Calu3 (cell line): ENCODE data around the gene DLG2. TPM values are rescaled to one million over a fixed set of nuclear protein-coding genes. Genes with fewer than 3 reads are reported as not detected.

ENCODE experiments used
- BruUV-seq: library from RNA; stranded (reverse); fragments of 400-500 nt; replicated peaks from 2 replicates; lab custom pipeline; 2021; lab: Mats Ljungman, UMichigan
- CTCF ChIA-PET: fragments of 300-600 bp; sonication (Branson Sonifier 250); formaldehyde crosslinking; loops from one replicate; lab custom pipeline; 2022; ENCODE audit warnings: antibody characterized with exemption; lab: Charles Lee
- DNase-seq: peaks from one replicate; pipeline ENCODE4 v3.0.0; 2022
- H3K27ac Mint-ChIP-seq: one replicate; pipeline ENCODE4 v1.8.0; 2022; ENCODE audit warnings: mixed read lengths; ENCODE audit not compliant: unreplicated experiment
- H3K27me3 Mint-ChIP-seq: one replicate; pipeline ENCODE4 v1.8.0; 2022; ENCODE audit warnings: mixed read lengths; ENCODE audit not compliant: unreplicated experiment
- H3K36me3 Mint-ChIP-seq: one replicate; pipeline ENCODE4 v1.8.0; 2022; ENCODE audit warnings: mild to moderate bottlenecking, moderate library complexity, mixed read lengths; ENCODE audit not compliant: insufficient read depth, unreplicated experiment
- H3K4me1 Mint-ChIP-seq: one replicate; pipeline ENCODE4 v1.8.0; 2022; ENCODE audit warnings: mild to moderate bottlenecking, low read depth, mixed read lengths; ENCODE audit not compliant: unreplicated experiment
- H3K4me3 Mint-ChIP-seq: one replicate; pipeline ENCODE4 v1.8.0; 2022; ENCODE audit warnings: mild to moderate bottlenecking, low read depth, moderate library complexity, mixed read lengths; ENCODE audit not compliant: unreplicated experiment
- H3K9me3 Mint-ChIP-seq: one replicate; pipeline ENCODE4 v1.8.0; 2022; ENCODE audit warnings: low read depth, mixed read lengths; ENCODE audit not compliant: unreplicated experiment
- intact Hi-C: fragments of 100-400 bp; cut with micrococcal nuclease; formaldehyde crosslinking; loops from one replicate; pipeline ENCODE4 v1.10.0; 2022; ENCODE audit not compliant: unreplicated experiment
- total RNA-seq: library from RNA; stranded (reverse); gene quantifications from 2 replicates; pipeline ENCODE4 v1.2.3, GENCODE V29; 2022
- TF ChIP-seq, protein P1 (sequence below): fragments of 200-600 bp; IDR thresholded peaks from one replicate; pipeline ENCODE4 v1.8.0; 2022; ENCODE audit warnings: antibody characterized with exemption; ENCODE audit not compliant: unreplicated experiment

The DLG2 gene
- total RNA-seq, 1 experiment from 2014 or later: 0.71 TPM

DNA sequence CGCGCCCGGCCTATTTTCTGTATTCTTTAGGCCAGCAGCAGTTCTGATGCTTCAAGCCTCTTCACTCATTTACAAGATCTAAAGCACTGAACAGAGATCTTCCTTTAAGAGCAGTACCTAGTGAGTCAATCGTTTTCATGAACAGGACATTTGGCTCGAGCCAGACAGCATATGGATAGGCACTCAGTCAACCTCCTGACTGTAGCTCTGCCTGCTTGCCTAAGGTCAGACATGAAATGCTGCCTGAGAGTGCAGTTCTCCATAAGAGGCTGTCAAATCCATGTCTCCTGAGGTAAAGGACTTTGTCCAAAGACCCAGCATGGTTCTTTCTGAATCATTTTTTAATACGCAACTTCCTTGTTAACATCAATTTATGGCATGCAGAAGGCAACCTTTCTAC, 941.2 kb downstream of the DLG2 start:
- H3K4me1 Mint-ChIP-seq: peaks cover 28% of the 10 kb centered on the region
- no peaks in the 10 kb centered on the region for H3K36me3 Mint-ChIP-seq
- no peak overlapping the region for H3K4me3 Mint-ChIP-seq
- intact Hi-C loops: no loop called here
- TF ChIP-seq, protein P1, sequence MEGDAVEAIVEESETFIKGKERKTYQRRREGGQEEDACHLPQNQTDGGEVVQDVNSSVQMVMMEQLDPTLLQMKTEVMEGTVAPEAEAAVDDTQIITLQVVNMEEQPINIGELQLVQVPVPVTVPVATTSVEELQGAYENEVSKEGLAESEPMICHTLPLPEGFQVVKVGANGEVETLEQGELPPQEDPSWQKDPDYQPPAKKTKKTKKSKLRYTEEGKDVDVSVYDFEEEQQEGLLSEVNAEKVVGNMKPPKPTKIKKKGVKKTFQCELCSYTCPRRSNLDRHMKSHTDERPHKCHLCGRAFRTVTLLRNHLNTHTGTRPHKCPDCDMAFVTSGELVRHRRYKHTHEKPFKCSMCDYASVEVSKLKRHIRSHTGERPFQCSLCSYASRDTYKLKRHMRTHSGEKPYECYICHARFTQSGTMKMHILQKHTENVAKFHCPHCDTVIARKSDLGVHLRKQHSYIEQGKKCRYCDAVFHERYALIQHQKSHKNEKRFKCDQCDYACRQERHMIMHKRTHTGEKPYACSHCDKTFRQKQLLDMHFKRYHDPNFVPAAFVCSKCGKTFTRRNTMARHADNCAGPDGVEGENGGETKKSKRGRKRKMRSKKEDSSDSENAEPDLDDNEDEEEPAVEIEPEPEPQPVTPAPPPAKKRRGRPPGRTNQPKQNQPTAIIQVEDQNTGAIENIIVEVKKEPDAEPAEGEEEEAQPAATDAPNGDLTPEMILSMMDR: no peak
- CTCF ChIA-PET: no interaction called here
- no TSS peak for BruUV-seq
- no peaks in the 10 kb centered on the region for H3K9me3 Mint-ChIP-seq
- no peaks in the 10 kb centered on the region for H3K27me3 Mint-ChIP-seq
- no peak for DNase-seq
- H3K27ac Mint-ChIP-seq: no peak overlapping the region

DNA sequence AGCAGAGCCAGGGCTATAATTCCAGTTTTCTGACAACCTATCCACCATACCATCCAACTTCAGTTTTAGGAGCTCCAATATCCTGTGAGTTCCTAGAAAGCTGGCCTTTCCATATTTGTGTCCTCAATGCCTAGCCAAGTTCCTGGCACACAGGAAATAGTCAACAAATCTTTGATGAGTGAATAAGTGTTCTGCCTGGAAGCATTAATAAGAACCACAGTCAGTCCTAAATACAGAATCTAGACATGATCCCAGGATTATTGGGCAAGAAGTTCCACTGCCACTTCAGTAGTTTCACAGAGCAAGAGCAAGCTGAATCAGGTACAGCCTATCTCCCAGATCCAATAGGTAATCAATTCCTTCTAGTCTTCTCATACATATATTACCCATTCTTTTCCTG, 942.0 kb downstream of the DLG2 start:
- intact Hi-C loops: no loop called here
- CTCF ChIA-PET: no interaction called here
- no peaks in the 10 kb centered on the region for H3K27me3 Mint-ChIP-seq
- H3K27ac Mint-ChIP-seq: no peak overlapping the region
- TF ChIP-seq, protein P1: no peak
- no peaks in the 10 kb centered on the region for H3K9me3 Mint-ChIP-seq
- DNase-seq: no peak
- BruUV-seq: no TSS peak
- no peaks in the 10 kb centered on the region for H3K36me3 Mint-ChIP-seq
- H3K4me3 Mint-ChIP-seq: no peak overlapping the region
- peaks cover 28% of the 10 kb centered on the region for H3K4me1 Mint-ChIP-seq

DNA sequence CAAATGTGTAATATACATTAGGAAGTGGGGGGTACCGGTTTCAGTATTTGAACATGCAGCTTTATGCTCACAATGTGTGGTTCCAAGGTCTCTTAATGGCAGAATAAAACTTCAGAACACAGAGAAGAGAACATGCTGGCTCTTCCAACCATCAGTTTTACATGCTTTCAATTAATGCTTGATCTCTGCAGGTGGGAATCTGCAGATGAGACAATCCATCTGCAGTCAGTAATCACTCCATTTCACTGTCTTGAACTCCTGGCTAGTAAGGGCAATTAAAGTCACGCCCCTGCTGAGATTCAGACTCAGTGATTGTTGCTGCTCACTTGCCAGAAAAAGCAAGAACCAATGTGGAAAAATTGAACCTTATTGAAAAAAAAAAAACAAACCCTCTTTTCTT, 945.7 kb downstream of the DLG2 start:
- H3K36me3 Mint-ChIP-seq: no peaks in the 10 kb centered on the region
- BruUV-seq: no TSS peak
- H3K9me3 Mint-ChIP-seq: no peaks in the 10 kb centered on the region
- H3K4me3 Mint-ChIP-seq: no peak overlapping the region
- H3K27ac Mint-ChIP-seq: no peak overlapping the region
- intact Hi-C loops: no loop called here
- CTCF ChIA-PET: no interaction called here
- no peaks in the 10 kb centered on the region for H3K27me3 Mint-ChIP-seq
- TF ChIP-seq, protein P1: no peak
- no peaks in the 10 kb centered on the region for H3K4me1 Mint-ChIP-seq
- DNase-seq: no peak

DNA sequence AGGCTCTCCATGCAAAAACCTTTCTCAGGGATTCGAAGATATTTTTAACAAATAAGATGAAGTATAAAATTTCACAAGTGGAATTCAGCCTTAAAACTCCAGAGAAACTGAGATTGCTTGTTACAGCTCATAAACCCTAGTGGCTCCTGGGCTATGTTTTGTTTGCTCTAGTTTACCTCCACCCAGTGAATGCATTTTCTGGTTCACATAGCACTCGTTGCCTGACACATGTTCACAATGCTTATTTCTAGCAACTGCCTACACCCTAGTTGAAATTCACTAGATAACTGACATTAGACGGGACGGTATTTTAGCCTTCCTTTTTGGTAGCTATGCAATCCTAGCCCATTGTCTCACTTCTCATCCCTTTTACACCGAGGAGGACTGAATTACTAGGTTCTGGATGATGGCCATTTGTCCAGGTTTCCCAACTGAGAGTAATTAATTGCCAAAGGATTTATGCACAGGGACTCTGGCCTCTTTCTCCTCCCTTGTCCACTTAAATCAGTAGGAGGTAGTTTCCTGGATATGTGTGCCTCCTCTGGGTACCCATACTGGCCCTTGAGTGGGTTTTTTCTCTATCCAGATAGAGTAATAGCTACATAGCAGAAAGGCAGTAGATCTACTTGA, 951.6 kb downstream of the DLG2 start:
- Mint-ChIP-seq H3K4me1 (no peaks in the 10 kb centered on the region), H3K27me3 (peaks cover 2% of the 10 kb centered on the region), H3K36me3 (no peaks in the 10 kb centered on the region), H3K9me3 (no peaks in the 10 kb centered on the region), H3K27ac (no peak overlapping the region), H3K4me3 (no peak overlapping the region)
- intact Hi-C loops: no loop called here
- CTCF ChIA-PET: no interaction called here
- BruUV-seq: no TSS peak
- DNase-seq: no peak
- TF ChIP-seq, protein P1: no peak
